Activated CD4-positive, CD25-positive, alpha-beta regulatory T cell treated with anti-CD3 and anti-CD28 coated beads, Interleukin-2, amount 50 U/mL, for 72 hours (primary cell): ENCODE measurements around the gene C1QL4.
A peak's percentile ranks its signal among the peaks of the same experiment; 100 is the strongest.
"Not testable (repeated sequence)": the region's sequence is repeated elsewhere in the genome, so short reads cannot be mapped to it uniquely, and the experiment has no call there.

Experiments used
- DNase-seq: peaks from one replicate; pipeline ENCODE4 v3.0.0; 2021

C1QL4 gene

GRCh38 chr12:49336645-49337584, at the start of gene C1QL4:
C1QL4 (minus strand) TSS chr12:49337188; CDS start chr12:49336477, 711 bp downstream.
- DNase-seq: peak; percentile 89

- DNase-seq: not testable (repeated sequence)
Observed at GRCh38 chr12:49380184-49380583, 43.2 kb upstream of the C1QL4 start.

- DNase-seq: no peak
Observed at GRCh38 chr12:49377386-49377785, 40.4 kb upstream of the C1QL4 start.

- no peak for DNase-seq
Observed at GRCh38 chr12:49375406-49375805, 38.4 kb upstream of the C1QL4 start.

GRCh38 chr12:49370539-49370938, 33.6 kb upstream of the C1QL4 start:
- no peak for DNase-seq

- DNase-seq: no peak
Observed at GRCh38 chr12:49369411-49370145, 32.6 kb upstream of the C1QL4 start.

GRCh38 chr12:49368240-49368600, 31.2 kb upstream of the C1QL4 start:
- no peak for DNase-seq

GRCh38 chr12:49367381-49368239, 30.6 kb upstream of the C1QL4 start, which contains the start of gene SPATS2:
SPATS2 (plus strand) TSS chr12:49367462; CDS start chr12:49461013, 93,551 bp downstream.
- no peak for DNase-seq

GRCh38 chr12:49366652-49367380, 29.8 kb upstream of the C1QL4 start:
- peak; percentile 93 for DNase-seq

GRCh38 chr12:49366096-49366651, 29.2 kb upstream of the C1QL4 start:
- DNase-seq: no peak

- DNase-seq: no peak
Observed at GRCh38 chr12:49365542-49365941, 28.6 kb upstream of the C1QL4 start.

- no peak for DNase-seq
Observed at GRCh38 chr12:49364989-49365388, 28.0 kb upstream of the C1QL4 start.

GRCh38 chr12:49362077-49362476, 25.1 kb upstream of the C1QL4 start:
- no peak for DNase-seq

GRCh38 chr12:49359671-49360070, 22.7 kb upstream of the C1QL4 start:
- DNase-seq: no peak

GRCh38 chr12:49358483-49359141, 21.6 kb upstream of the C1QL4 start:
- DNase-seq: no peak

- no peak for DNase-seq
Observed at GRCh38 chr12:49357103-49357678, 20.2 kb upstream of the C1QL4 start.

GRCh38 chr12:49355913-49356312, 18.9 kb upstream of the C1QL4 start:
- DNase-seq: no peak

- DNase-seq: no peak
Observed at GRCh38 chr12:49352351-49352750, 15.4 kb upstream of the C1QL4 start.

- DNase-seq: no peak
Observed at GRCh38 chr12:49349266-49349665, 12.3 kb upstream of the C1QL4 start.

GRCh38 chr12:49348781-49349180, 11.8 kb upstream of the C1QL4 start:
- DNase-seq: no peak
